PC-3 (cell line): ENCODE results near the gene MRPL40. TPM values are rescaled to one million over a fixed set of nuclear protein-coding genes. Genes with fewer than 3 reads are reported as not detected.

Experiments used
- ATAC-seq: fragments of 200-7000 bp; cut with Tn5 transposase; 2 replicates; pipeline ENCODE4 v1.9.1; 2020; ENCODE audit warnings: mild to moderate bottlenecking, moderate library complexity
- BruUV-seq: library from RNA; stranded (reverse); fragments of 400-500 nt; replicated peaks from 2 replicates; lab custom pipeline; 2021; lab: Mats Ljungman, UMichigan
- CTCF ChIA-PET: fragments of 300-600 bp; sonication (Branson Sonifier 250); formaldehyde crosslinking; loops from one replicate; lab custom pipeline; 2022; ENCODE audit warnings: antibody characterized with exemption; lab: Charles Lee
- POLR2A ChIA-PET: fragments of 300-600 bp; sonication (Branson Sonifier 250); formaldehyde crosslinking; loops from one replicate; lab custom pipeline; 2022; ENCODE audit warnings: antibody characterized with exemption; ENCODE audit not compliant: unreplicated experiment; lab: Charles Lee
- DNase-seq: peaks from one replicate; pipeline ENCODE4 v3.0.0-alpha.2; 2015
- H2AFZ ChIP-seq: fragments of 300-600 bp; sonication (generic); 2 replicates; pipeline ENCODE4 v1.6.0; 2016; ENCODE audit warnings: antibody characterized with exemption, low read length
- H3F3A ChIP-seq: fragments of 300-600 bp; sonication (generic); one replicate; pipeline ENCODE4 v1.6.0; 2017; ENCODE audit warnings: antibody characterized with exemption, low read length, control low read depth, mild to moderate bottlenecking; ENCODE audit not compliant: unreplicated experiment
- H3K27ac ChIP-seq: fragments of 300-600 bp; sonication (generic); 2 replicates; pipeline ENCODE4 v1.5.1; 2016; ENCODE audit warnings: mild to moderate bottlenecking, low read length
- H3K27me3 ChIP-seq: fragments of 300-600 bp; sonication (generic); 2 replicates; pipeline ENCODE4 v1.6.1; 2016; ENCODE audit warnings: low read length, mixed read lengths
- H3K36me3 ChIP-seq: fragments of 300-600 bp; sonication (generic); 2 replicates; pipeline ENCODE4 v1.6.1; 2016; ENCODE audit warnings: low read depth, mixed run types, low read length, mixed read lengths
- H3K4me1 ChIP-seq: fragments of 300-600 bp; sonication (generic); 2 replicates; pipeline ENCODE4 v1.5.1; 2016; ENCODE audit warnings: low read length; ENCODE audit not compliant: insufficient read depth
- H3K4me2 ChIP-seq: fragments of 300-600 bp; sonication (generic); 2 replicates; pipeline ENCODE4 v1.6.0; 2016; ENCODE audit warnings: low read length
- H3K4me3 ChIP-seq: fragments of 300-600 bp; sonication (generic); 2 replicates; pipeline ENCODE4 v1.5.1; 2016; ENCODE audit warnings: mild to moderate bottlenecking, low read length, mixed read lengths
- H3K79me2 ChIP-seq: fragments of 300-600 bp; sonication (generic); 2 replicates; pipeline ENCODE4 v1.6.1; 2017; ENCODE audit warnings: low read length, mixed read lengths
- H3K9ac ChIP-seq: fragments of 300-600 bp; sonication (generic); 2 replicates; pipeline ENCODE4 v1.6.0; 2016; ENCODE audit warnings: mild to moderate bottlenecking, low read length
- H3K9me2 ChIP-seq: fragments of 300-600 bp; sonication (generic); replicated peaks from 2 replicates; pipeline ENCODE4 v1.6.1; 2016; ENCODE audit warnings: mixed run types, low read length, mixed read lengths
- H3K9me3 ChIP-seq: fragments of 300-600 bp; sonication (generic); 2 replicates; pipeline ENCODE4 v1.6.1; 2016; ENCODE audit warnings: low read length, mixed read lengths
- H4K20me1 ChIP-seq: fragments of 300-600 bp; sonication (generic); 2 replicates; pipeline ENCODE4 v1.6.1; 2016; ENCODE audit warnings: low read length, mixed read lengths
- CTCF ChIP-seq: fragments of 300-600 bp; sonication (generic); conservative IDR thresholded peaks from 2 replicates; pipeline ENCODE4 v1.5.1; 2017; ENCODE audit warnings: antibody characterized with exemption, low read depth, mild to moderate bottlenecking, low read length
- EZH2 ChIP-seq: fragments of 300-600 bp; sonication (generic); IDR thresholded peaks from one replicate; pipeline ENCODE4 v1.6.1; 2017; ENCODE audit warnings: antibody characterized with exemption, mild to moderate bottlenecking, low read length; ENCODE audit not compliant: unreplicated experiment
- EZH2phosphoT487 ChIP-seq: fragments of 300-600 bp; sonication (generic); IDR thresholded peaks from 2 replicates; pipeline ENCODE4 v1.6.1; 2018; ENCODE audit warnings: mild to moderate bottlenecking, antibody characterized with exemption, low read length, borderline replicate concordance
- intact Hi-C: fragments of 100-400 bp; cut with micrococcal nuclease; formaldehyde crosslinking; loops from 2 replicates; pipeline ENCODE4 v1.9.0; 2023
- total RNA-seq: library from RNA; depleted of rRNA; stranded (reverse); fragments of >200 nt; gene quantifications from 2 replicates; pipeline ENCODE4 v1.2.3, GENCODE V29; 2014

Gene MRPL40
- total RNA-seq, 1 experiment from 2014 or later = 55.1 TPM

GRCh38 chr22:19386248-19386647, 46.1 kb upstream of the MRPL40 start:
- no TSS peak for BruUV-seq
- H3K4me1 ChIP-seq = no peaks in the 10 kb centered on the region
- intact Hi-C loops = no loop called here

GRCh38 chr22:19387038-19387437, 45.3 kb upstream of the MRPL40 start:
- BruUV-seq = no TSS peak
- peaks cover 32% of the 10 kb centered on the region; the same call in 1 of the 2 replicates for H3K36me3 ChIP-seq
- H3F3A ChIP-seq = no peaks in the 10 kb centered on the region
- H3K9me2 ChIP-seq = no peaks in the 10 kb centered on the region
- ATAC-seq (no peak), DNase-seq (no peak)
- H2AFZ ChIP-seq = no peak overlapping the region
- no peaks in the 10 kb centered on the region for H3K27me3 ChIP-seq
- no peak overlapping the region for H3K27ac ChIP-seq
- no peaks in the 10 kb centered on the region for H4K20me1 ChIP-seq
- ChIA-PET POLR2A (no interaction called here), CTCF (no interaction called here)
- TF ChIP-seq EZH2 (no peak), EZH2phosphoT487 (no peak), CTCF (no peak)
- intact Hi-C loops = no loop called here
- no peak overlapping the region for H3K9ac ChIP-seq
- H3K9me3 ChIP-seq = no peaks in the 10 kb centered on the region
- no peaks in the 10 kb centered on the region for H3K79me2 ChIP-seq
- H3K4me3 ChIP-seq = no peak overlapping the region
- H3K4me1 ChIP-seq = no peaks in the 10 kb centered on the region
- H3K4me2 ChIP-seq = no peak overlapping the region

More at GRCh38 chr22:19386248-19386647, 46.1 kb upstream of the MRPL40 start:
- Histone ChIP-seq H3K9ac (no peak overlapping the region), H4K20me1 (no peaks in the 10 kb centered on the region), H3F3A (no peaks in the 10 kb centered on the region), H3K9me2 (no peaks in the 10 kb centered on the region), H2AFZ (no peak overlapping the region), H3K4me2 (no peak overlapping the region), H3K79me2 (no peaks in the 10 kb centered on the region), H3K9me3 (no peaks in the 10 kb centered on the region), H3K4me3 (no peak overlapping the region), H3K27ac (no peak overlapping the region), H3K27me3 (no peaks in the 10 kb centered on the region), H3K36me3 (peaks cover 32% of the 10 kb centered on the region; the same call in 1 of the 2 replicates)
- ChIA-PET CTCF (no interaction called here), POLR2A (no interaction called here)
- no peak for TF ChIP-seq EZH2phosphoT487
- TF ChIP-seq CTCF = no peak
- no peak for TF ChIP-seq EZH2
- no peak for DNase-seq
- no peak for ATAC-seq

GRCh38 chr22:19387575-19387974, 44.8 kb upstream of the MRPL40 start:
- ChIA-PET CTCF (no interaction called here), POLR2A (no interaction called here)
- Histone ChIP-seq H3K36me3 (peaks cover 32% of the 10 kb centered on the region; the same call in 1 of the 2 replicates), H4K20me1 (no peaks in the 10 kb centered on the region), H3K4me1 (no peaks in the 10 kb centered on the region), H3F3A (no peaks in the 10 kb centered on the region), H3K9ac (no peak overlapping the region), H3K27ac (no peak overlapping the region), H3K4me3 (no peak overlapping the region), H3K79me2 (no peaks in the 10 kb centered on the region), H3K9me2 (no peaks in the 10 kb centered on the region), H3K4me2 (no peak overlapping the region), H3K27me3 (no peaks in the 10 kb centered on the region), H2AFZ (no peak overlapping the region), H3K9me3 (no peaks in the 10 kb centered on the region)
- no TSS peak for BruUV-seq
- DNase-seq (no peak), ATAC-seq (no peak)
- TF ChIP-seq CTCF (no peak), EZH2phosphoT487 (no peak), EZH2 (no peak)
- intact Hi-C loops = no loop called here
